Colon (tissue), 2 donors: ENCODE results near the gene PJA2.
"Not testable (repeated sequence)": the region's sequence is repeated elsewhere in the genome, so short reads cannot be mapped to it uniquely, and the experiment has no call there.

Experiments used
- FAIRE-seq: peaks from 2 replicates; lab custom pipeline; 2012; peaks lifted over from hg19 to GRCh38; lab: Jason Lieb, UNC
- donor health status: control.
- donor health status: control.

PJA2 gene, protein sequence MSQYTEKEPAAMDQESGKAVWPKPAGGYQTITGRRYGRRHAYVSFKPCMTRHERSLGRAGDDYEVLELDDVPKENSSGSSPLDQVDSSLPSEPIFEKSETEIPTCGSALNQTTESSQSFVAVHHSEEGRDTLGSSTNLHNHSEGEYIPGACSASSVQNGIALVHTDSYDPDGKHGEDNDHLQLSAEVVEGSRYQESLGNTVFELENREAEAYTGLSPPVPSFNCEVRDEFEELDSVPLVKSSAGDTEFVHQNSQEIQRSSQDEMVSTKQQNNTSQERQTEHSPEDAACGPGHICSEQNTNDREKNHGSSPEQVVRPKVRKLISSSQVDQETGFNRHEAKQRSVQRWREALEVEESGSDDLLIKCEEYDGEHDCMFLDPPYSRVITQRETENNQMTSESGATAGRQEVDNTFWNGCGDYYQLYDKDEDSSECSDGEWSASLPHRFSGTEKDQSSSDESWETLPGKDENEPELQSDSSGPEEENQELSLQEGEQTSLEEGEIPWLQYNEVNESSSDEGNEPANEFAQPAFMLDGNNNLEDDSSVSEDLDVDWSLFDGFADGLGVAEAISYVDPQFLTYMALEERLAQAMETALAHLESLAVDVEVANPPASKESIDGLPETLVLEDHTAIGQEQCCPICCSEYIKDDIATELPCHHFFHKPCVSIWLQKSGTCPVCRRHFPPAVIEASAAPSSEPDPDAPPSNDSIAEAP

GRCh38 chr5:109409844-109410388, at the start of gene PJA2:
Gene PJA2 (minus strand): TSS chr5:109409974. CDS start chr5:109383433, 26,541 bp downstream.
- FAIRE-seq = peak; percentile 24

DNA sequence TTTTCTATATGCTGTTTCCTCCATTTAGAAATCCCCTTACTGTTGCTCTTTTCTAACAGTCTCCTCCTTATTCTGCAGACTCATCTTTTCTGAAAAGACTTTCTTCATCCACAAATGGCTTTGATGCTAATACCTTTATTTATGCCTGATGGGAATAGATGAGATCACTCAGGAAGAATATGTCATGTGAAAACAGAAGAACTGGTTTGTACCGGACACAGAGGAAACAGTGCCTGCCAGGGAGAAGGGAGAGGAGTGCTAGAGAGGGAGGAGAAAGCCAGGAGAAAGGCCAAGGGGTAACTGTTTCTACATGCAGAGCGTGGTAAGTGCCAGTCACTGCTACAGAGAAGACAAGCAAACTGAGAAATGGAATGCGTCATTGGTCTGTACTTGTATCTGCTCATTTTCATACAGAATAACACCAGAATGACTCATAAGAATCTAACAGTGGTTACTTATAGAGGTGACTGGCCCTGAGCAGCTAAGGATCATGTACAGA, 45.9 kb upstream of the PJA2 start:
- FAIRE-seq = no peak

DNA sequence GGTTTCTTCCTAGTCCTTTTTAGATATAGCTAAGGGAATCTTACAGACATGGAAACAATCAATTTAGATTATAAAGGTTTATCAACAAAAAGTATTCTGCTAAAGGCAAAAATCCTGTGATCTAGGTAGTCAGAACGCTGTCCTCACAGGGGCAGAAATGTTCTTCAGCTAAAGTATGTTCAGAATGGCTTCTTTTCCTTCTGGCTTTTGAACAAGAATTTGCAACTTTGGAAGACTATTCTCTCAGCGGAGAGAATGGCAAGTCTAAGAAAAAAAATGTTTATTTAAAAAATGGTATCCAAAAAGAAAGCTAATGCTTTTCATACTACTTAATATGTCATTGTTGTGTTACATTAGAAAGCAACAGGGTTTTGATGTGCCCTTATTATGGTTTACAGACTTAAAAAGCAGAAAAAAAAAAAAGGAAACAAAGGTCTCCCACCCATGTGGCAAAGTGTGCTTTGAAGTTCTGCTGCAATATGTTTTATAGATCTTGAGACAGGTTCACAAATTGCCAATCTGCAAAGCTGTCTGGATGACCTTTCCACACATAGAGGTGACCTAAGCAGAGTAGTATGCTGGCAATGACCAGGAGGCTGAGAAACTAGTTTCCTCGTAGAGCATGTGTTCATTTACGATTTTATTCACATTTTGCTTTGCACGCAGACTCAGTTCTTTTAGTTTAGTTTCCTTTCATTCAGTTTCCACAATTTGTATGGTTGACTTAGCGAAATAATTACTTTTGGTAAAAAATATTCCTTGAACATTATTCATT, 45.1 kb upstream of the PJA2 start:
- FAIRE-seq = no peak

DNA sequence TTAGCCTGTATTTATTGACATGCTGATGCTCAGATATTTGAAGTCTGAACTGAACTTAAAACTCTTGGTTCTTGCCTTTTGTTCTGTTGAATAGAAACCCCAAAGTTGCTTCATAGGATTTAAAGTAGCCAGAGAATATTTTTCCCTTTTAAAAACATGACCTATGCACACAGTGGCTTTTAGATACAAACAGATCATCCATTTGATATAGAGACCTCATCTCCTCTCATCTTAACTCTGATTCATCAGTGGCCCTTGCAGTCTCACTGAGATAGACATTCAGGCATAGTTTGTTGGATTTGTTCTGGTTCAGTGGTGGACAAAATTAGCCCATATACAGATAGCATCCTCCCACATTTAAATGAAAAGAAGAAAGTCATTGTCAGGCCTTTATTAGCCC, 43.5 kb upstream of the PJA2 start:
- no peak for FAIRE-seq

DNA sequence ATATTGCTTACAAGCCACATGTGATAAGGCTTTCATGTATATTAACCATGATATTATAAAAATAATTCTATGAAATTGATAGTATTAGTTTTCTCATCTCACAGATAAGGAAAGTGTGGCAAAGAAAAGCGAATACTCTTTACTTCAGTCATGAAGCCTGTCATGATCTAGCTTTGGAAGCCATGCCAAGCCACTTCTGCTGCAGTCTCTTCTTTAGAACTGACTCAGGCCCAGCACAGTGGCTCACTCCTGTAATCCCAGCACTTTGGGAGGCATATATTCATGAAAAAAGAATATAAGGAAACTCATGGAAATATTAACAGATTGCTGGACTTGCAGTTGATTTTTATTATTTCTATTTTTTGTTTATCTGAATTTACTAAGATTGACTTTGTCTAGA, 42.9 kb upstream of the PJA2 start:
- no peak for FAIRE-seq

DNA sequence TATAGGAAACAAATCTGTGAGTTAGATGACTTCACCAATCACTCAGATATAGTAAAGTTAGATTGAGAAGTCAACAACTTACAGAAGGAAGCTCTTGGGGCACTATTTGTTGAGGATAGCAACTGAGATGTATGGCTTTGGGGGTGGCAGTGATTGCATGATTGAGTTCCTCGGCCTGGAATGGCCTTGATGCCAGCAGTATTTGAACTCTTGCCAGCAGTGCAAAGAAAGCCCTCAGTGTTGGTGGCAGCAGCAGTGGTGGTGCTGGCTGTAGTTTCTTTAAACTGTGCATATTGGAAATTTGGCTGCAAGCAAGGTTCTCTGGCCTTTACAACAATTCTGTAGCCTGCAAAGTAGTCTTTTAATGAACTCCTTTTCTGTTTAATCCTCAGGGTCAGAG, 41.4 kb upstream of the PJA2 start:
- FAIRE-seq = no peak

- FAIRE-seq = no peak
These were observed 40.5 kb upstream of the PJA2 start for GRCh38 chr5:109450129-109450877.

GRCh38 chr5:109448838-109449237, 39.1 kb upstream of the PJA2 start:
- FAIRE-seq = no peak

DNA sequence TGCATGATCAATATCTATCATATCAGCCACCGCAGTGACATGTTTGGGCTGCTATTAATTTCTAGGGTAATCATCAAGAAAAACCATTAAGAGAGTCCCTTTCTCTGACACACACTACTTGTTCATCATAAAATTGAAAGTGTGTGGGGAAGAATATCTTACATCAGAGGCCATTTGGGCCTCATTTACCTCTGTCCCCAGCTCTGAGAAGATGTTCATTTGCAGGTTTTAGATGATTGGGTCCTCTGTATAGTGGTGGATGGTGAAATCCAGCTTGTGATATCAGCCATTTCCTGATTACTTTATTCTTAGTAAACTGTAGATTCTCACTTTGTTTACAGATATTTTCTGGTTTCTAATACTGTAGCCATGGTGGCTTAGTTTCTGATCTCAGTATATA, 29.8 kb upstream of the PJA2 start:
- no peak for FAIRE-seq

- FAIRE-seq = no peak
These were observed 16.3 kb upstream of the PJA2 start for GRCh38 chr5:109426075-109426474.

DNA sequence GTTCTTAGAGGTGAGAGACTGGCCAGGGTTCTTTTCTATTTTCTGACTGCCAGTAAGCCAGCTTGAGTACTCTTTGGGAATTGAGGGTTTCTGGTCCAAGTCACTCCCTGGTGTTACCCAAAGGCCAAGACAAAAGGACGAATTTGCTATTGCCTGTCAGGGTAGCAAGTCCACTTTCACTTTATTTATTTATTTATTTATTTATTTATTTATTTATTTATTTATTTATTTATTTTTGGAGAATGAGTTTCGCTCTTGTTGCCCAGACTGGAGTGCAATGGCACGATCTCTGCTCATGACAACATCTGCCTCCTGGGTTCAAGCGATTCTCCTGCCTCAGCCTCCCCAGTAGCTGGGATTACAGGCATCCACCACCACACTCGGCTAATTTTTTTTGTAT, 15.7 kb upstream of the PJA2 start:
- not testable (repeated sequence) for FAIRE-seq

DNA sequence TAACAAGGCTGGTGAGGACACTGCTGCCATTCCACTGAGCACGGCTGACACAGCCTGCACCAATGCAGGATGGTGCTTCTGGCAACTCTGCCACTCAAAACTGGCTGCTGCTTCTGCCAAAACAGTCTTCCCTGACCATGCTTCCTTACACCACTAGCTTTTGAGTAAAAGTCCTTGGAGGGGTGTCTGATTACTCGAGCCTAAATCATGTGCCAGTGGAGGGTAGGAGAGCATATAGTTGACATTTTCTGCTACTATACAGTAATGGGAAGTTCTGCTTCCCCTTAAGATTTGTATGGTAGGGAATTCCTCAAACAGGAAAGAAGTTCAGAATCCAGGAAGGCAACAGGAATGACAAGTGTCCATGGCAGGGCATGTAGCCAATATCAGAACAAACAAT, 12.2 kb upstream of the PJA2 start:
- FAIRE-seq = no peak

DNA sequence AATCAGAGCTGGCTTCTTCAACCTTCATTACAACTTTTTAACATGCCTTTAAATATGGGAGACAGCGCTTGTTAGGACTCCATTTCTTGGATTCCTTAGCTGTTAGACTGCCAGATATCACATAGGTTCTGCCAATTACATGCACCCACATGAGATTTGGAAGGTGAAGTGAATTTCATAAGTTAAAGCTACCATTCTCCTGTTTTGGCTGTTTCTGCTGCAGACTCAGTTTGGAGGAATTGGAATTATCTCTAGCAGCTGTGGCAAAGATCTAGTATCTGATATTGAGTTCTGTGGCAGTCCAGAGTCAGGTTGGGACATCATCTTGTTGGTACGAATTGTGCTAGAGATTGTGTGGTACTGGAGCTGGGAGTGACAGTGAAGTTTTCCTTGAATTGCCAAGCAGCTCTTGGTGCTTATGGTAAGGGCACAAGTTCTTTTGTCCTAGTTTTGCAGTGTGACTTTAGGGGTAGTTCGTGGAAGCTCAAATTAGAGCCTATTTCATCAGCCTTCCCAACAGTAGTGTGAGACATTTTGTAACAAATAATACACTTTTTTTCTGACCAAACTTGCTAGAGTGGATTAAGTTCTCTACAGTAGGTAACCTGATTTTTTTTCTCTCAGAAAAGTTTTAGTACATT, 9.1 kb upstream of the PJA2 start:
- no peak for FAIRE-seq

- no peak for FAIRE-seq
These were observed 7.1 kb upstream of the PJA2 start for GRCh38 chr5:109416882-109417281.

DNA sequence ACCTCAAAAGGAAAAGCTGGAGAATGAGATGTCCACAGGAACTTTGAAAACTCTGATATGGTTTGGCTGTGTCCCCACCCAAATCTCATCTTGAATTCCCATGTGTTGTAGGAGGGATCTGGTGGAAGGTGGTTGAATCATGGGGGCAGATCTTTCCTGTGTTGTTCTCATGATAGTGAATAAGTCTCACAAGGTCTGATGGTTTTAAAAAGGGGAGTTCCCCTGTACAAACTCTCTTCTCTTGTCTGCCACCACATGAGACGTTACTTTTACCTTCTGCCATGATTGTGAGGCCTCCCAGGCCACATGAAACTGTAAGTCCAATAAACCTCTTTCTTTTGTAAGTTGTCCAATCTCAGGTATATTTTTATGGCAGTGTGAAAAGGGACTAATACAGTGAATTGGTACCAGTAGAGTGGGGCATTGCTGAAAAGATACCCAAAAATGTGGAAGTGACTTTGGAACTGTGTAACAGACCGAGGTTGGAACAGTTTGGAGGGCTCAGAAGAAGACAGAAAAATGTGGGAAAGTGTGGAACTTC, 4.2 kb upstream of the PJA2 start:
- not testable (repeated sequence) for FAIRE-seq

GRCh38 chr5:109413458-109413857, 3.7 kb upstream of the PJA2 start:
- no peak for FAIRE-seq

DNA sequence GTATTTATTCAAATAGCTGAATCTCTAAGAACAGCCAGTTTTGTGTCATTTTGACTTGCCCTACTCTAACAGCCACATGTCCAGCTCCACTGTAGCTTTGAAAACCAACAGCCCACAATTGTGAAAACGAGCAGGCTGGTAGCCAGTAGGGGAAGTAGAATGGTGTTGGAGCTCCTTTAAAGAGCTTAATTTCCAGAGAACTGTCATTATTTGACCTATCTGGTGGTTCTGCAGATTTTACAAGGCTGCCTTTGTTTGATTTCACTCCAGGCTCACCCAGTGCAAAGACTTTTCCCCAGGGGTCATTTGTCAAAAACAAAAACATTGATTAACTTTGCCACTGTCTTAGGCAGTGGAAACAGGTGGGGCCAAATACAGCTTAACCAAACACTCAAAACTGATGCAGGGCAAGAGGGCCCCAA, 3.2 kb upstream of the PJA2 start:
- FAIRE-seq = no peak

DNA sequence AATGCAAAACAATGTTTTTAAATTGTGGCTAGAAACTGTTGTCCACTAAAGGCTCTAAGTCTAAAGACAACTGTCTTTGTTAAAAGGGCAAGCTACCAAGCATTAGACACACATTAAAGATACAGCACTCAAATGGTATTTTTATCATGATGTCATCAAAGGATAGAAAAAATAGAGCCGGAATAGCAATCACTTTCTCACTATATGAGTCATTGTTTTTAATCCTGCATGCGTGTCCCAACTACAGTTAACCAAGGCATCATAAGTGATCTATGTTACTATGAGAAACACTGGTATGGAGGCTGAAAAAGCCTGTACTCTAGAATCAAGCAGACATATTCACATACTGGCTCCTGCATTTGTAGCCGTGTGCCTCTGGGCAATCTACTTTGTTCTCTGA, 1.9 kb upstream of the PJA2 start:
- no peak for FAIRE-seq

DNA sequence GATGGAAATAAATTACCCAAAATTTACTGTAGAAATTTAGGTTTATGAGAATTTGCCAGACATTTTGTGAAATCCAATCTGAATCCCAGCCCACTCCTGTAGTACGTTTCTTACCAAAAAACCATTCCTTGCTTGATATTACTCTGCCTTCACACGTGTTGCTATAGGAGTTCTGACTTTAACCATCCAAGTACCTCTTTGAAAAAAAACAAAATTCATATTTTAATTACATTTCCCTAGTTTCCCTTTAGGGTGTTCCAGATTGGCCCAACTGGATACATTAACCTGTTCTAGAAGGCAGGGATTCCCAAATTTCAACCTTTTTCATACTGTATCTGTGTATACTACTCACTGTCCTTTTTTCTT, 1.4 kb upstream of the PJA2 start:
- FAIRE-seq = no peak

GRCh38 chr5:109410389-109411148, 795 bp upstream of the PJA2 start:
- no peak for FAIRE-seq
